Limb (tissue), 2 donors: ENCODE data around the gene MMP13.
A peak's percentile ranks its signal among the peaks of the same experiment; 100 is the strongest.
"Not testable (repeated sequence)": the region's sequence is repeated elsewhere in the genome, so short reads cannot be mapped to it uniquely, and the experiment has no call there.

ENCODE experiments used
- DNase-seq, 2 donors: peaks; one replicate each; pipeline ENCODE4 v3.0.0-alpha.2; 2016; ENCODE audit errors: extremely low spot score in 2 of 2

Gene MMP13

GRCh38 chr11:102955624-102956023 is at the start of gene MMP13:
Gene MMP13 (minus strand): TSS chr11:102955732. CDS start chr11:102955705, 27 bp downstream.
- DNase-seq, result no peak

GRCh38 chr11:103004234-103004633 is 48.7 kb upstream of the MMP13 start:
- not testable (repeated sequence) for DNase-seq

GRCh38 chr11:102994105-102994504 is 38.6 kb upstream of the MMP13 start:
- DNase-seq, result no peak

GRCh38 chr11:102991776-102992175 is 36.2 kb upstream of the MMP13 start:
- no peak for DNase-seq

GRCh38 chr11:102990145-102990544 is 34.6 kb upstream of the MMP13 start:
- no peak for DNase-seq

- no peak for DNase-seq
Observed at GRCh38 chr11:102989379-102990047, 34.0 kb upstream of the MMP13 start.

- no peak for DNase-seq
Observed at GRCh38 chr11:102986815-102987214, 31.3 kb upstream of the MMP13 start.

GRCh38 chr11:102985850-102986249 is 30.3 kb upstream of the MMP13 start:
- DNase-seq, result no peak

- no peak for DNase-seq
Observed at GRCh38 chr11:102983486-102983885, 28.0 kb upstream of the MMP13 start.

- no peak for DNase-seq
Observed at GRCh38 chr11:102981324-102981910, 25.9 kb upstream of the MMP13 start.

GRCh38 chr11:102974552-102975280 is 19.2 kb upstream of the MMP13 start:
- DNase-seq, result no peak

- not testable (repeated sequence) for DNase-seq
Observed at GRCh38 chr11:102973698-102974097, 18.2 kb upstream of the MMP13 start.

- DNase-seq, result no peak
Observed at GRCh38 chr11:102972853-102973252, 17.3 kb upstream of the MMP13 start.

GRCh38 chr11:102971766-102972165 is 16.2 kb upstream of the MMP13 start:
- no peak for DNase-seq

- no peak for DNase-seq
Observed at GRCh38 chr11:102967497-102967896, 12.0 kb upstream of the MMP13 start.

GRCh38 chr11:102966011-102966410 is 10.5 kb upstream of the MMP13 start:
- no peak for DNase-seq

- no peak for DNase-seq
Observed at GRCh38 chr11:102964867-102965266, 9.3 kb upstream of the MMP13 start.

- DNase-seq, result no peak
Observed at GRCh38 chr11:102957953-102958352, 2.4 kb upstream of the MMP13 start.

- DNase-seq, result no peak
Observed at GRCh38 chr11:102950622-102951081, 4.9 kb downstream of the MMP13 start.

- DNase-seq, result no peak
Observed at GRCh38 chr11:102946237-102946636, 9.3 kb downstream of the MMP13 start.

- peak in 1 of 2 donors; percentile 74 for DNase-seq
Observed at GRCh38 chr11:102940714-102941588, 14.6 kb downstream of the MMP13 start.
